GM12865 (cell line): ENCODE data around the gene RAP2A.

Experiments
- DNase-seq: peaks from one replicate; pipeline ENCODE4 v3.0.0; 2010; ENCODE audit warnings: low read depth
- H3K4me3 ChIP-seq: 2 replicates; pipeline ENCODE4 v1.5.1; 2011; ENCODE audit warnings: mild to moderate bottlenecking, low read depth, low read length, control low read depth
- TF ChIP-seq, protein P1 (sequence below): IDR thresholded peaks from 2 replicates; pipeline ENCODE4 v1.5.1; 2011; ENCODE audit warnings: low read length, control low read depth, low read depth, inconsistent platforms; ENCODE audit not compliant: insufficient read depth; ENCODE audit errors: missing control alignments

RAP2A gene

DNA sequence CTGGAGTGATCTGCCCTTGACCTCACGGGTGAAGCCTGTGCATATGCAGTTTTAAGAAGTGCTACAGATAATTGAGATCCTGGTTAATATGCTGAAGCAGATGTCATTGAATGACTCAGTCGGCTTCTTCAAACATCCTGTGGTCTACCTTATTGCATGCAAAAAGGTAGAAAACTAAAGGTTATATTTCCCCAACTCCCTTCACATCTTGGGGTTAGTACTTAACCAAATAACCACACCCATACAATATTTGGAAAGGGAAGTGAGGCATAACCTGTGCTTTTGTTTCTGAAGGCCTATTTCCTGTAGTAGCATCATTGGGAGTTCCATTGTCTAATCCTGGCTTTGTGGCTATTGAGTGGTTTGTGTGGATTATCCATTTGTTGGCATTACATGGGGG is 58.3 kb downstream of the RAP2A start:
- no peak overlapping the region for H3K4me3 ChIP-seq
- TF ChIP-seq, protein P1, sequence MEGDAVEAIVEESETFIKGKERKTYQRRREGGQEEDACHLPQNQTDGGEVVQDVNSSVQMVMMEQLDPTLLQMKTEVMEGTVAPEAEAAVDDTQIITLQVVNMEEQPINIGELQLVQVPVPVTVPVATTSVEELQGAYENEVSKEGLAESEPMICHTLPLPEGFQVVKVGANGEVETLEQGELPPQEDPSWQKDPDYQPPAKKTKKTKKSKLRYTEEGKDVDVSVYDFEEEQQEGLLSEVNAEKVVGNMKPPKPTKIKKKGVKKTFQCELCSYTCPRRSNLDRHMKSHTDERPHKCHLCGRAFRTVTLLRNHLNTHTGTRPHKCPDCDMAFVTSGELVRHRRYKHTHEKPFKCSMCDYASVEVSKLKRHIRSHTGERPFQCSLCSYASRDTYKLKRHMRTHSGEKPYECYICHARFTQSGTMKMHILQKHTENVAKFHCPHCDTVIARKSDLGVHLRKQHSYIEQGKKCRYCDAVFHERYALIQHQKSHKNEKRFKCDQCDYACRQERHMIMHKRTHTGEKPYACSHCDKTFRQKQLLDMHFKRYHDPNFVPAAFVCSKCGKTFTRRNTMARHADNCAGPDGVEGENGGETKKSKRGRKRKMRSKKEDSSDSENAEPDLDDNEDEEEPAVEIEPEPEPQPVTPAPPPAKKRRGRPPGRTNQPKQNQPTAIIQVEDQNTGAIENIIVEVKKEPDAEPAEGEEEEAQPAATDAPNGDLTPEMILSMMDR = no peak
- peak; percentile 31 for DNase-seq

GRCh38 chr13:97492684-97493371 is 58.9 kb downstream of the RAP2A start:
- TF ChIP-seq, protein P1 = no peak
- no peak for DNase-seq
- H3K4me3 ChIP-seq = no peak overlapping the region

DNA sequence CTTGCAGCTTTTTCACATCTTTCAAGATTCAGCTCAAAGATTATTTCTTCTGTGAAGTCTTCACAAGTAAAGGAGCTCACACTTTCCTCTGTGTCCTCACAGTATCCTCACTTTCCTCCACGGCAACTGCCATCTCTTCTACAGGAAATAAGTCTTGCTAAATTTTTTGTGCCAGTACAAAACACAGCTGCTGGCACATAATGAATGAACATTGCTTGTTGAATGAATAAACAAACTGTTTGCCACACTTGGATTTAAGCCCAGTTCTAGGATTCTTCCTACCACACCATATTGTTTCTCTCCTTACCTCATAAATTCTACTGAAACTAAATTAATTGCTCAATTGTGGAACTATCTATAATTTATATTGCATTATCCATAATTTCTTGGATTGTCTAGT is 59.5 kb downstream of the RAP2A start:
- no peak for DNase-seq
- H3K4me3 ChIP-seq = no peak overlapping the region
- TF ChIP-seq, protein P1 = no peak

DNA sequence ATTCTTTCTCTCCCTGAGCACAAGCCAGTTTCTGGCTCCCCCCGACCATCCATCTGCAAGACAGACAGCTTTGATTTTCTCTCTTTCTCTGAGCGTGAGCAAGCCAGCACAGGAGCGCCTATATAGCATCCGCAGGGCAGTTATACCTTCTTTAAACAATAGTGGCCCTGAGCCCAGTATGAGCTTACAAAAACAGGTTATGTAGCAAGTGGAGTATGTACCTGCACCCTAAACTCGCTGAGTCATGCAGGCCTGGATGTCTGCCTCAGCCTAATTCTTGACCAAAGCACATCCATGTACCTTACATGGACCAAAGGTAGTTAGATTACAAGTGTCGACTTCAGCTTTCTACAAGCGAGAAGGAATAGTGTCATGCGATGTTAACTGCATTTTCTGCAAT is 61.7 kb downstream of the RAP2A start:
- TF ChIP-seq, protein P1 = no peak
- no peak overlapping the region for H3K4me3 ChIP-seq
- DNase-seq = no peak

DNA sequence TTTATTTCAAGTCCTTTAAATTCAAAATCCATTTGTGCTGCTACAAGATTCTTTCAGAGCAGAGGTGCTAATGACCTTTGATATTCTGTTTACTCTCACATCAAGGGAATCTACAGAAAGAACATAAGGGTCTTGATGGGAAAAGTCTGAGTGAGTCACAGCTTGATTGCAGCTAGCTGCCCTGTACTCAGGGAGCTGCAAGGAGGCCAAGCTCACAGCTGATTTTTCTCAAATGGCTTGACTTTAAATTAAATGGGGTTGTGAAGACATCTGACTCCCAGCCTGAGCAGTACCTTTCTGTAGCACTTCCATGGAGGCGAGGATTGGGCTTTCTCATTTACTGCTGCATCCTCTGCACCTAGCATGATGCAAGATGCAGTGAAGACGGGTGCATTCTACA is 62.5 kb downstream of the RAP2A start:
- DNase-seq = no peak
- TF ChIP-seq, protein P1 = no peak

DNA sequence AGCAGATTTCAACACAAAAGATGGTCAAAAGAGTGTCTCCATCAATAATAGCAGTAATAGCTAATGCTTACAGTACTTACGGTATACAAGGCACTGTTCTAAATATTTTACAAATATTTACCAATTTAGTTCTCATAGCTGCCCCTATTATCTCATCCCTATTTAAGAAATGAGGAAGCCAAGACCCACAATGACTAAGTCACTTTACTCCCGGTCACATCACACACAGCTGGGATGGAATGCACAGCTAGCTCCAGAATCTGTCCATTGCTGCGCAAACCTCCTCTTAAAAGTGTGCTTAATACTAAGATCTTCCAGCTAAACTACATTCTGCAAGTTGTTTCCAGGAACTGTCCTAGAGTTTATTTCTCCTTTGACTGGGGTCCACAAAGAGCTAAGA is 63.4 kb downstream of the RAP2A start:
- DNase-seq = no peak
- no peak overlapping the region for H3K4me3 ChIP-seq
- TF ChIP-seq, protein P1 = no peak

More for the DNA sequence above, 62.5 kb downstream of the RAP2A start:
- no peak overlapping the region for H3K4me3 ChIP-seq

DNA sequence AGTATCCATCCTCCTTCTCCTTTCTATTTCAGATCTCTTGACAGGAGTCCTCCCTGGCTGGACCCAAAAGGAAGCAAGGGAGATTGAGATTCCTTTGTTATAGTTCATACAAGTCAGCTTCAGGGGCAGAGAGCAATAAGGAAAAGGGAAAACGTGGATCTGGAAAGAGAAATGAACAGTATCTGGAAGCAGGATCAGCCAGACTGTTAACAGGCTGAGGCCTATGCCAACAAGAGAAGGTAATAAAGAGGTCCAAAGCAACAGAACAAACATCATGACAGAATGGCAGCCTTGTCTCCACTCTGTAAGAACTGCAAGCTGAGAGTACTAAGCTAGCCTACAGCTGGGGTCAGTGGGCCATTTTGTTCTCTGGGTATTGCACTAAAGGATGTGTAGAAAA is 64.5 kb downstream of the RAP2A start:
- no peak for DNase-seq
- TF ChIP-seq, protein P1 = no peak
- no peak overlapping the region for H3K4me3 ChIP-seq
